Measurements from ENCODE around the gene RBMXL3.
"Not testable (repeated sequence)": the region's sequence is repeated elsewhere in the genome, so short reads cannot be mapped to it uniquely, and the experiment has no call there.

Gene RBMXL3

GRCh38 chrX:115189110-115189509 lies at the start of gene RBMXL3:
TSS of gene RBMXL3 (plus strand) at chrX:115189410. CDS start at chrX:115189442, 32 bp downstream.
- H3K4me3 Mint-ChIP-seq, result no peak within 1 kb of the TSS
- H3K4me1 Mint-ChIP-seq (ENCODE audit: low read depth), result no peaks in the 10 kb centered on the region

DNA sequence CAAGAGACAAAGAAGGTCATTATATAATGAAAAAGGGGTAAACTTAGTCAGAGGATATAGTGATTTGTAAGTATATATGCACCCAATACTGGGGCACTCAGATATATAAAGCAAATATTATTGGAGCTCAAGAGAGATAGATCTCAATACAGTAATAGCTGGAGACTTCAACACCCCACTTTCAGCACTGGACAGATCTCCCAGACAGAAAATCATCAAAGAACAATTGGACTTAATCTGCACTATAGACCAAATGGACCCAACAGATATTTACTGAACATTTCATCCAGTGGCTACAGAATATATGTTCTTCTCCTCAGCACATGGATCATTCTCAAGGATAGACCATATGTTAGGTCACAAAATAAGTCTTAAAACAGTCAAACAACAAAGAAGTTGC lies 47.2 kb upstream of the RBMXL3 start:
- H3K4me3 Mint-ChIP-seq, result no peak overlapping the region
- peaks cover 2% of the 10 kb centered on the region for H3K9me3 Mint-ChIP-seq
- peaks cover 33% of the 10 kb centered on the region for H3K27me3 Mint-ChIP-seq
- no peak for DNase-seq
- H3K36me3 Mint-ChIP-seq (ENCODE audit: low read depth), result no peaks in the 10 kb centered on the region
- H3K27ac Mint-ChIP-seq, result no peak overlapping the region
- no peaks in the 10 kb centered on the region for H3K4me1 Mint-ChIP-seq (ENCODE audit: low read depth)

More at GRCh38 chrX:115189110-115189509, at the start of gene RBMXL3:
- Mint-ChIP-seq H3K27me3 (peaks cover 3% of the 10 kb centered on the region), H3K9me3 (peaks cover 5% of the 10 kb centered on the region), H3K36me3 (ENCODE audit: low read depth) (no peaks in the 10 kb centered on the region), H3K27ac (no peak within 1 kb of the TSS)
- DNase-seq, result no peak

GRCh38 chrX:115147220-115147619 lies 42.0 kb upstream of the RBMXL3 start:
- no peak overlapping the region for H3K27ac Mint-ChIP-seq
- no peak for DNase-seq
- no peaks in the 10 kb centered on the region for H3K4me1 Mint-ChIP-seq (ENCODE audit: low read depth)

DNA sequence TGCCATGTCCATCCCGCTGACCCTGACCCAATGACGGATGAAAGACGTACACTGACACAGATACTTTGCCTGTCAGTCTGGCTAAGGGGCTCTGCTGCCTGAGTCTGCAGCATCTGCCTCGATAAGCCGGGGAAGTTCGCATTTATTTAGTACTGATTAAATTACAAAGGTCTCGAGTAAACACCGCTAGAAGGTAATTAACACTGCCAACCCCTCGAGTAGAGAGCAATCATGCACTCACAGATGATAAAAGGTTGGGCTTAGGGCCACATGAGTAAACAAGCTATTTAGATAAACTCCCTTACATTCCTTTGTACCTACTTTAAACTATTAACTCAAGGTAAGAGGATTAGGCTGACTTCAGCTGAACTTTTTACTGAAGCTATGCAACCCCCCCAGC lies 16.0 kb upstream of the RBMXL3 start:
- H3K27me3 Mint-ChIP-seq, result peaks cover 11% of the 10 kb centered on the region
- no peak overlapping the region for H3K27ac Mint-ChIP-seq
- H3K4me1 Mint-ChIP-seq (ENCODE audit: low read depth), result no peaks in the 10 kb centered on the region
- no peak overlapping the region for H3K4me3 Mint-ChIP-seq
- no peaks in the 10 kb centered on the region for H3K9me3 Mint-ChIP-seq
- H3K36me3 Mint-ChIP-seq (ENCODE audit: low read depth), result no peaks in the 10 kb centered on the region
- no peak for DNase-seq

More at GRCh38 chrX:115147220-115147619, 42.0 kb upstream of the RBMXL3 start:
- no peaks in the 10 kb centered on the region for H3K36me3 Mint-ChIP-seq (ENCODE audit: low read depth)
- no peak overlapping the region for H3K4me3 Mint-ChIP-seq
- H3K27me3 Mint-ChIP-seq, result peaks cover 17% of the 10 kb centered on the region
- peaks cover 2% of the 10 kb centered on the region for H3K9me3 Mint-ChIP-seq

DNA sequence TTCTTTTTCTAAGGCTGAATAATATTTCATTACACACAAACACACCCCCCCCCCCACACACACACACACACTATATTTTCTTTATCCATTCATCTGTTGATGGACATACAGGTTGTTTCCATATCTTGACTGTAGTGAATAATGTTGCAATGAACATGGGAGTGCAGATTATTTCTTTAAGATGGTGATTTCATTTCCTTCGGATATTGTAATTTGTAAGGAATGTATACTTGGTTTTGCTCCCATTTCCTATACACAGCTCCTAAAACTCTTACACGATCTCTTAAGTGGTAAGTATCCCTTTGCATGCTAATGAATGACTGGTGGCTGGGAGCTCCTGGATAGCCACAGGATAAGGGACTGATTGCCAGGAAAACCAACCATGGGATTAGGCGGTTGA lies 14.7 kb upstream of the RBMXL3 start:
- peaks cover 17% of the 10 kb centered on the region for H3K27me3 Mint-ChIP-seq
- no peak overlapping the region for H3K4me3 Mint-ChIP-seq
- no peaks in the 10 kb centered on the region for H3K9me3 Mint-ChIP-seq
- H3K36me3 Mint-ChIP-seq (ENCODE audit: low read depth), result no peaks in the 10 kb centered on the region
- no peak overlapping the region for H3K27ac Mint-ChIP-seq
- no peaks in the 10 kb centered on the region for H3K4me1 Mint-ChIP-seq (ENCODE audit: low read depth)
- DNase-seq, result no peak

GRCh38 chrX:115177932-115178331 lies 11.3 kb upstream of the RBMXL3 start:
- H3K36me3 Mint-ChIP-seq (ENCODE audit: low read depth), result no peaks in the 10 kb centered on the region
- H3K27me3 Mint-ChIP-seq, result peaks cover 17% of the 10 kb centered on the region
- no peak for DNase-seq
- H3K9me3 Mint-ChIP-seq, result no peaks in the 10 kb centered on the region
- H3K4me3 Mint-ChIP-seq, result no peak overlapping the region
- H3K27ac Mint-ChIP-seq, result no peak overlapping the region
- no peaks in the 10 kb centered on the region for H3K4me1 Mint-ChIP-seq (ENCODE audit: low read depth)

GRCh38 chrX:115178473-115178872 lies 10.7 kb upstream of the RBMXL3 start:
- Mint-ChIP-seq H3K27ac (no peak overlapping the region), H3K36me3 (ENCODE audit: low read depth) (no peaks in the 10 kb centered on the region), H3K27me3 (peaks cover 17% of the 10 kb centered on the region), H3K4me3 (no peak overlapping the region), H3K9me3 (no peaks in the 10 kb centered on the region), H3K4me1 (ENCODE audit: low read depth) (no peaks in the 10 kb centered on the region)
- no peak for DNase-seq

DNA sequence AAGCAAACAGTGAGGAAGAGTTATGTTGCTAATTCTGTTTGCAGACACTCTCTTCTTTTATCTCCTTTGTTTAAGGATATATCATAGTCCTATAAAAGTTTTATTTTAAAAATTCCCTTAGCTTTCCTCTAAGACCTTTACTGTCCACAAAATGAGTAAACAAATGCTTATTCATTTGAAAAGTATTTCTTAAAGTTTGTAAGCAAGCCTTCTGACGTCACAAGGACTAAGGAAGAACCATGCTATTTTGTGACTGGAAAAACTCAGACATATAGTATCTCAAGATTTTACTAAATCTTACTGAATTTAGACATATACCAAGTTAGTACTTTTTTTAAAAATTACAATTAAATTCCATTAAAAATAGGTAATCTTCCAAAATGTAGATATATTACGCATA lies 5.2 kb upstream of the RBMXL3 start:
- no peak overlapping the region for H3K27ac Mint-ChIP-seq
- peaks cover 3% of the 10 kb centered on the region for H3K27me3 Mint-ChIP-seq
- H3K4me1 Mint-ChIP-seq (ENCODE audit: low read depth), result no peaks in the 10 kb centered on the region
- peaks cover 2% of the 10 kb centered on the region for H3K9me3 Mint-ChIP-seq
- H3K36me3 Mint-ChIP-seq (ENCODE audit: low read depth), result no peaks in the 10 kb centered on the region
- no peak overlapping the region for H3K4me3 Mint-ChIP-seq
- no peak for DNase-seq

GRCh38 chrX:115189646-115190635 lies 731 bp downstream of the RBMXL3 start:
- peaks cover 3% of the 10 kb centered on the region for H3K27me3 Mint-ChIP-seq

GRCh38 chrX:115190636-115191489 lies 1.7 kb downstream of the RBMXL3 start:
- Mint-ChIP-seq H3K4me1 (ENCODE audit: low read depth) (no peaks in the 10 kb centered on the region), H3K9me3 (peaks cover 5% of the 10 kb centered on the region), H3K27me3 (peaks cover 3% of the 10 kb centered on the region), H3K27ac (no peak overlapping the region), H3K4me3 (no peak overlapping the region), H3K36me3 (ENCODE audit: low read depth) (no peaks in the 10 kb centered on the region)
- no peak for DNase-seq

More at GRCh38 chrX:115189646-115190635, 731 bp downstream of the RBMXL3 start:
- Mint-ChIP-seq H3K9me3 (peaks cover 5% of the 10 kb centered on the region), H3K36me3 (ENCODE audit: low read depth) (no peaks in the 10 kb centered on the region), H3K4me3 (no peak overlapping the region), H3K27ac (no peak overlapping the region), H3K4me1 (ENCODE audit: low read depth) (no peaks in the 10 kb centered on the region)
- DNase-seq, result no peak

GRCh38 chrX:115191490-115192243 lies 2.5 kb downstream of the RBMXL3 start:
- Mint-ChIP-seq H3K27ac (no peak overlapping the region), H3K36me3 (ENCODE audit: low read depth) (no peaks in the 10 kb centered on the region), H3K9me3 (peaks cover 5% of the 10 kb centered on the region), H3K4me3 (no peak overlapping the region), H3K27me3 (peaks cover 3% of the 10 kb centered on the region), H3K4me1 (ENCODE audit: low read depth) (no peaks in the 10 kb centered on the region)
- no peak for DNase-seq

DNA sequence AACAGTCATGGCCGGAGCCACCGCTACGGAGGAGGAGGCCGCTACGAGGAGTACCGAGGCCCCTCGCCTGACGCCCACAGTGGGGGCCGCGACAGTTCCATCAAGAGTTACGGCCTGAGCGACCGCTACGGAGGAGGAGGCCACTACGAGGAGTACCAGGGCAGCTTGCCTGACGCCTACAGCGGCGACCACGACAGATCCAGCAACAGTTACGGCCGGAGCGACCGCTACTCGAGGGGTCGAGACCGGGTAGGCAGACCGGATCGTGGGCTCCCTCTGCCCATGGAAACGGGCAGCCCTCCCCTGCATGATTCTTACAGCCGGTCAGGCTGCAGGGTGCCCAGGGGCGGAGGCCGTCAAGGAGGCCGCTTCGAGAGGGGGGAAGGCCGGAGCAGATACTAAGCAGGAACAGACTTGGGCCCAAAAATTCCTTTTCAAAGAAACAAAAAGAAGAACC lies 3.1 kb downstream of the RBMXL3 start:
- Mint-ChIP-seq H3K27ac (no peak overlapping the region), H3K36me3 (ENCODE audit: low read depth) (no peaks in the 10 kb centered on the region), H3K4me1 (ENCODE audit: low read depth) (no peaks in the 10 kb centered on the region), H3K4me3 (no peak overlapping the region), H3K27me3 (peaks cover 3% of the 10 kb centered on the region), H3K9me3 (peaks cover 5% of the 10 kb centered on the region)
- DNase-seq, result no peak

- no peak overlapping the region for H3K4me3 Mint-ChIP-seq
- peaks cover 19% of the 10 kb centered on the region for H3K27me3 Mint-ChIP-seq
- no peaks in the 10 kb centered on the region for H3K36me3 Mint-ChIP-seq (ENCODE audit: low read depth)
- no peaks in the 10 kb centered on the region for H3K4me1 Mint-ChIP-seq (ENCODE audit: low read depth)
- DNase-seq, result no peak
- H3K27ac Mint-ChIP-seq, result no peak overlapping the region
- peaks cover 18% of the 10 kb centered on the region for H3K9me3 Mint-ChIP-seq
These were observed 14.8 kb downstream of the RBMXL3 start for GRCh38 chrX:115204040-115204439.

GRCh38 chrX:115209547-115209946 lies 20.3 kb downstream of the RBMXL3 start:
- H3K27ac Mint-ChIP-seq; H3K4me3 Mint-ChIP-seq; H3K4me1 Mint-ChIP-seq (ENCODE audit: low read depth); H3K36me3 Mint-ChIP-seq (ENCODE audit: low read depth); H3K9me3 Mint-ChIP-seq; DNase-seq: not testable (repeated sequence)
- peaks cover 37% of the 10 kb centered on the region for H3K27me3 Mint-ChIP-seq
